HepG2 (cell line): ENCODE results near the gene STK10. TPM values are rescaled to one million over a fixed set of nuclear protein-coding genes. Genes with fewer than 3 reads are reported as not detected.

Experiments
- ATAC-seq: fragments of 200-7000 bp; cut with Tn5 transposase; 3 replicates; pipeline ENCODE4 v1.9.1; 2020; ENCODE audit warnings: mild to moderate bottlenecking, moderate library complexity
- BruUV-seq: library from RNA; stranded (reverse); fragments of 400-500 nt; replicated peaks from 2 replicates; lab custom pipeline; 2021; lab: Mats Ljungman, UMichigan
- CTCF ChIA-PET: fragments of 300-600 bp; formaldehyde crosslinking; extraction: SDS; loops from one replicate; lab custom pipeline; 2021; ENCODE audit warnings: low total read pairs, inconsistent platforms, low intra/inter-chr PET ratio; lab: Yijun Ruan, JAX
- POLR2A ChIA-PET: fragments of 350-600 bp; sonication (Branson Sonifier 250); formaldehyde crosslinking; loops from one replicate; lab custom pipeline; 2020; ENCODE audit warnings: antibody characterized with exemption, inconsistent platforms; lab: Yijun Ruan, JAX
- DNase-seq: peaks from one replicate; pipeline ENCODE4 v3.0.0-alpha.2; 2015; ENCODE audit warnings: low spot score
- FAIRE-seq: peaks from 3 replicates; lab custom pipeline; 2011; peaks lifted over from hg19 to GRCh38; lab: Jason Lieb, UNC
- H2AFZ ChIP-seq: one replicate; pipeline ENCODE4 v1.6.1; 2011; ENCODE audit warnings: low read length, inconsistent platforms
- H3K27ac ChIP-seq: fragments of 300-600 bp; 3 replicates; pipeline ENCODE4 v1.8.0; 2011; ENCODE audit warnings: mixed run types, mild to moderate bottlenecking, mixed read lengths, low read length, inconsistent platforms; ENCODE audit not compliant: insufficient read depth; ENCODE audit errors: extremely low read length
- H3K27me3 ChIP-seq, 2 experiments: fragments of 200-600 bp in 1 of 2; 2 replicates in 1 of 2; 3 replicates in 1 of 2; pipeline versions ENCODE4 v1.6.0 to v1.8.0; 2011; ENCODE audit warnings: low read length in 2 of 2, mild to moderate bottlenecking in 2 of 2, moderate library complexity in 2 of 2, inconsistent platforms in 1 of 2; ENCODE audit not compliant: insufficient read depth in 2 of 2, control insufficient read depth in 1 of 2
- H3K36me3 ChIP-seq, 2 experiments: fragments of 200-600 bp in 1 of 2; replicated peaks in 1 of 2; 2 replicates in 1 of 2; 3 replicates in 1 of 2; pipeline versions ENCODE4 v1.5.1 to v1.8.0; 2011; ENCODE audit warnings: low read length in 2 of 2, inconsistent platforms in 1 of 2; ENCODE audit not compliant: insufficient read depth in 2 of 2, control insufficient read depth in 1 of 2
- H3K4me1 ChIP-seq: 2 replicates; pipeline ENCODE4 v1.5.1; 2012; ENCODE audit warnings: low read length, inconsistent platforms; ENCODE audit not compliant: insufficient read depth
- H3K4me2 ChIP-seq: 2 replicates; pipeline ENCODE4 v1.6.0; 2011; ENCODE audit warnings: low read depth, low read length, inconsistent platforms
- H3K4me3 ChIP-seq, 3 experiments: fragments of 200-600 bp in 1 of 3; sonication (generic), shearing (Covaris generic) in 1 of 3; replicated peaks in 1 of 3; 2 replicates each; pipeline ENCODE4 v1.5.1; 2011 to 2016; ENCODE audit warnings: low read length in 3 of 3, inconsistent platforms in 2 of 3, low read depth in 2 of 3, mild to moderate bottlenecking in 2 of 3, control low read depth in 1 of 3, mixed read lengths in 1 of 3; ENCODE audit not compliant: insufficient read depth in 1 of 3
- H3K79me2 ChIP-seq: one replicate; pipeline ENCODE4 v1.6.1; 2011; ENCODE audit warnings: low read length, inconsistent platforms; ENCODE audit not compliant: insufficient read depth
- H3K9ac ChIP-seq: 2 replicates; pipeline ENCODE4 v1.6.0; 2011; ENCODE audit warnings: mild to moderate bottlenecking, low read depth, low read length, inconsistent platforms; ENCODE audit not compliant: insufficient read depth
- H3K9me3 ChIP-seq: 2 replicates; pipeline ENCODE4 v1.5.1; 2012; ENCODE audit warnings: mild to moderate bottlenecking, low read length
- H4K20me1 ChIP-seq: 2 replicates; pipeline ENCODE4 v1.6.0; 2011; ENCODE audit warnings: inconsistent platforms, mild to moderate bottlenecking, low read length, moderate library complexity; ENCODE audit not compliant: insufficient read depth
- ARNT2 ChIP-seq: sonication (generic); formaldehyde crosslinking; IDR thresholded peaks from 2 replicates; pipeline ENCODE4 v1.8.0; 2022; ENCODE audit warnings: mild to moderate bottlenecking, low read depth, missing genetic modification reagents, moderate library complexity
- BHLHE40 ChIP-seq: IDR thresholded peaks from 2 replicates; pipeline ENCODE4 v1.6.1; 2011; ENCODE audit warnings: low read length, improper control_type of control experiment
- CC2D1A ChIP-seq: sonication (generic); formaldehyde crosslinking; IDR thresholded peaks from 2 replicates; pipeline ENCODE4 v1.8.1; 2023; ENCODE audit warnings: mild to moderate bottlenecking, missing genetic modification reagents
- FOXO4 ChIP-seq: sonication (generic); formaldehyde crosslinking; conservative IDR thresholded peaks from 2 replicates; pipeline ENCODE4 v1.8.1; 2023; ENCODE audit warnings: missing genetic modification reagents
- HCFC1 ChIP-seq: fragments of 150-350 bp; IDR thresholded peaks from 2 replicates; pipeline ENCODE4 v1.6.1; 2014; ENCODE audit warnings: low read depth, low read length
- HMG20B ChIP-seq: conservative IDR thresholded peaks from 2 replicates; pipeline ENCODE4 v1.6.1; 2016; ENCODE audit warnings: missing genetic modification reagents, missing compliant biosample characterization
- MLX ChIP-seq: IDR thresholded peaks from 2 replicates; pipeline ENCODE4 v1.6.1; 2016
- MZF1 ChIP-seq: sonication (generic); formaldehyde crosslinking; IDR thresholded peaks from 2 replicates; pipeline ENCODE4 v1.8.1; 2023; ENCODE audit warnings: mild to moderate bottlenecking, missing genetic modification reagents, borderline replicate concordance
- NCOA5 ChIP-seq: sonication (generic); formaldehyde crosslinking; IDR thresholded peaks from 2 replicates; pipeline ENCODE4 v1.4.0; 2020; ENCODE audit warnings: missing genetic modification reagents
- PCBP2 ChIP-seq: fragments of 200-400 bp; formaldehyde crosslinking; optimal IDR thresholded peaks from 2 replicates; pipeline ENCODE3; 2018; ENCODE audit warnings: low read length, low read depth; ENCODE audit not compliant: poor library complexity, severe bottlenecking
- REXO4 ChIP-seq: sonication (generic); formaldehyde crosslinking; IDR thresholded peaks from 2 replicates; pipeline ENCODE4 v1.8.0; 2022; ENCODE audit warnings: missing genetic modification reagents, mild to moderate bottlenecking, borderline replicate concordance
- TARDBP ChIP-seq: sonication (generic); formaldehyde crosslinking; IDR thresholded peaks from 2 replicates; pipeline ENCODE4 v1.8.0; 2022; ENCODE audit warnings: mild to moderate bottlenecking, missing genetic modification reagents
- ZC3H13 ChIP-seq: sonication (generic); formaldehyde crosslinking; IDR thresholded peaks from 2 replicates; pipeline ENCODE4 v1.8.1; 2023; ENCODE audit warnings: mild to moderate bottlenecking, missing genetic modification reagents, moderate library complexity
- ZNF547 ChIP-seq: sonication (generic); formaldehyde crosslinking; IDR thresholded peaks from 2 replicates; pipeline ENCODE4 v1.5.1; 2020; ENCODE audit warnings: mild to moderate bottlenecking, missing genetic modification reagents
- ZSCAN30 ChIP-seq: sonication (generic); formaldehyde crosslinking; IDR thresholded peaks from 2 replicates; pipeline ENCODE4 v1.5.0; 2020; ENCODE audit warnings: mild to moderate bottlenecking, missing genetic modification reagents
- WGBS: methylation state at CpG from one replicate; pipeline ENCODE4 v1.1.6; 2017; ENCODE audit warnings: low lambda C conversion rate; 5-methylcytosine and 5-hydroxymethylcytosine counted together
- in situ Hi-C: cut with HindIII; loops from 2 replicates; pipeline ENCODE4 v1.10.0; 2017; ENCODE audit warnings: low pct_unique_long_range_greater_than_20kb; ENCODE audit not compliant: extremely low pct_ligation_motif_present
- intact Hi-C: fragments of 100-400 bp; cut with micrococcal nuclease; formaldehyde crosslinking; loops from one replicate; pipeline ENCODE4 v1.10.0; 2022; ENCODE audit not compliant: unreplicated experiment
- polyA plus RNA-seq, 8 experiments: library from polyadenylated mRNA; depleted of rRNA in 3 of 8; stranded (reverse) in 7 of 8; unstranded in 1 of 8; fragments of >200 nt; fragmentation: Illumina TruSeq in 4 of 8; extraction: Trizol in 4 of 8; gene quantifications; 2 replicates each; pipeline versions ENCODE4 v1.2.1 to v1.2.3, GENCODE V29; 2011 to 2016; ENCODE audit warnings: low read depth in 4 of 8, missing spikeins in 1 of 8, mixed read lengths in 1 of 8; ENCODE audit not compliant: insufficient read depth in 1 of 8
- total RNA-seq, 5 experiments: library from RNA; depleted of rRNA; stranded (reverse); fragments of >200 nt; fragmentation: Illumina TruSeq; extraction: Trizol; gene quantifications; 2 replicates each; pipeline ENCODE4 v1.2.3, GENCODE V29; 2016; ENCODE audit warnings: low read depth in 1 of 5

STK10 gene
- total and polyA plus RNA-seq, 2 of the 13 experiments (the other 11 are each of a cell fraction or from before 2014, with no cell fraction given): 7.0 to 7.2 TPM

DNA sequence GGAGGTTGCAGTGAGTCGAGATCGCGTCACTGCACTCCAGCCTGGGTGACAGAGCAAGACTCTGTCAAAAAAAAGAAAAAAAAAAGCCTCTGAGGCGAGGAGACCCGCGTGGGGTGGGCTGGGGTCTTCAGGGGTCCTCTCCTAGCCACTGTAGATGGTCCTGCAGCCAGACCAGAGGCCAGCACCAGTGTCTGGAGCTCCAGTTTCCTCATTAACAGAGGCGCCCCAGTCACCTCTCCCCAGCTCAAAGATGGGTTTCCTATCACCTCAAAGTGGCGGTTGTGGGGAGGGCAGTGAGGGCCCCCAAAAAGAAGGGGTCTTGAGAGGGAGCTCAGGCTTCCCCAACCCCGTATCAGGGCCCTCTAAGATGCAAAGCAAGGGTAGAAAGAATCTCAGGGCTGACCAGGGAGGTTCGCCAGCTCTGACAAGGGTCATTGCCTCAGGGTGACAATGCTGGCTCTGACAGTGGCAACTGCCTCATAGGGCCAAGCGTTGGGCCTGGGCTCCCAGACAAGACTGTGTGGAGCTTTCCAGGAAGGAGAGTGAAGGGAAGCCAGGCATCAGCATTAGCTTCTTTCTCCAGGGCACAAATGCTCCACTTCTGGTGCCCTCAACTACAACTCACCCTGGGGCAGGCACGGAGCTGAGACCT lies 15.0 kb downstream of the STK10 start:
- no peak for DNase-seq
- ATAC-seq: no peak
- Histone ChIP-seq H3K27ac (no peak overlapping the region), H2AFZ (no peak overlapping the region), H3K4me3 (no peak overlapping the region), H3K79me2 (no peaks in the 10 kb centered on the region), H3K36me3 (no peaks in the 10 kb centered on the region), H4K20me1 (no peaks in the 10 kb centered on the region), H3K4me1 (peaks cover 29% of the 10 kb centered on the region), H3K27me3 (no peaks in the 10 kb centered on the region), H3K9me3 (no peaks in the 10 kb centered on the region), H3K9ac (no peak overlapping the region), H3K4me2 (no peak overlapping the region)
- 92% methylated on average over 10 of the region's 12 CpGs for WGBS
- POLR2A ChIA-PET: interaction anchor here (1.9 to 4.3 kb wide), 3 partner anchors 9 to 167 kb away, joined by 9 to 65 read pairs (median 48); partner anchors contain the start of genes FBXW11 and STK10
- CTCF ChIA-PET: no interaction called here
- BruUV-seq: no TSS peak
- intact Hi-C loops (no loop called here), in situ Hi-C loops (no loop called here)
- FAIRE-seq: no peak
- TF ChIP-seq HCFC1 (no peak), TARDBP (CRISPR knock-in tag) (no peak), FOXO4 (CRISPR knock-in tag) (no peak), REXO4 (CRISPR knock-in tag) (no peak), ZNF547 (no peak), BHLHE40 (no peak)
- TF ChIP-seq, all 625 proteins: peak for 0

DNA sequence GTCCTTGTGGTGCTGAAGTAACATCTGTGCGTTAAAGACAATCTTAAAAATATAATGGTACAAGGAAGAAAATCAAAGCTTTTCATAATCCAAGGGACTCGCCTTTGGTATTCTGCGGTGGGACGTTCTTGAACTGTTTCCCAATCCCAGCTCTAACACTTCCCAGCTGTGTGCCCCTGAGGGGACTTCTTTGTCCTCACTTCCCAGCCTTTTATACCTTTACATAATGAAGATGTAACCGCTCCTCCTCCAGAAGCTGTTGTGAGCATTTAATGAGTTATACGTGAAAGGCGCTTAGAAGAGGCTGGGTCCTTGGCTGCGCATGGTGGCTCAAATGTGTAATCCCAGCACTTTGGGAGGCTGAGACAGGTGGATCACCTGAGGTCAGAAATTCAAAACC lies 16.9 kb downstream of the STK10 start:
- TF ChIP-seq NCOA5 (no peak), MLX (CRISPR knock-in tag) (no peak), PCBP2 (no peak), CC2D1A (CRISPR knock-in tag) (no peak), ZSCAN30 (CRISPR knock-in tag) (no peak), HMG20B (CRISPR knock-in tag) (no peak), ZC3H13 (CRISPR knock-in tag) (no peak), ARNT2 (CRISPR knock-in tag) (no peak), MZF1 (CRISPR knock-in tag) (no peak)
- CTCF ChIA-PET: no interaction called here
- Histone ChIP-seq H4K20me1 (no peaks in the 10 kb centered on the region), H2AFZ (no peak overlapping the region), H3K36me3 (no peaks in the 10 kb centered on the region), H3K27ac (no peak overlapping the region), H3K4me2 (no peak overlapping the region), H3K9ac (no peak overlapping the region), H3K9me3 (no peaks in the 10 kb centered on the region), H3K27me3 (no peaks in the 10 kb centered on the region), H3K4me1 (peaks cover 31% of the 10 kb centered on the region), H3K79me2 (no peaks in the 10 kb centered on the region), H3K4me3 (no peak overlapping the region)
- FAIRE-seq: no peak
- no TSS peak for BruUV-seq
- in situ Hi-C loops (no loop called here), intact Hi-C loops (no loop called here)
- 96% methylated on average over 8 of the region's 8 CpGs for WGBS
- ATAC-seq: no peak
- POLR2A ChIA-PET: no interaction called here
- DNase-seq: no peak
